RWPE2 (cell line): Measurements from ENCODE around the gene DBNL.

Source experiments
- ATAC-seq: fragments of 200-7000 bp; cut with Tn5 transposase; 3 replicates; pipeline ENCODE4 v1.9.1; 2021; ENCODE audit warnings: low read depth
- DNase-seq: peaks from one replicate; pipeline ENCODE4 v3.0.0-alpha.2; 2020; ENCODE audit warnings: low spot score
- H3K27ac ChIP-seq: fragments of 450-650 bp; 2 replicates; pipeline ENCODE4 v1.5.1; 2017; ENCODE audit warnings: mild to moderate bottlenecking; ENCODE audit not compliant: poor library complexity, severe bottlenecking
- H3K27me3 ChIP-seq: fragments of 250-450 bp; sonication (Bioruptor Pico); 2 replicates; pipeline ENCODE4 v1.5.1; 2021; ENCODE audit warnings: mild to moderate bottlenecking, moderate library complexity; ENCODE audit not compliant: insufficient read depth, poor library complexity, severe bottlenecking
- H3K36me3 ChIP-seq: fragments of 250-450 bp; sonication (Bioruptor Pico); 2 replicates; pipeline ENCODE4 v1.5.1; 2020; ENCODE audit warnings: low read depth, mild to moderate bottlenecking, moderate library complexity
- H3K4me1 ChIP-seq: fragments of 250-450 bp; sonication (Bioruptor Pico); 2 replicates; pipeline ENCODE4 v1.5.1; 2021; ENCODE audit warnings: mild to moderate bottlenecking, moderate library complexity; ENCODE audit not compliant: insufficient read depth, poor library complexity, severe bottlenecking
- H3K4me3 ChIP-seq: fragments of 250-450 bp; sonication (Bioruptor Pico); 2 replicates; pipeline ENCODE4 v1.5.1; 2021; ENCODE audit warnings: mild to moderate bottlenecking, moderate library complexity; ENCODE audit not compliant: severe bottlenecking
- H3K9me3 ChIP-seq: fragments of 250-450 bp; sonication (Bioruptor Pico); 2 replicates; pipeline ENCODE4 v1.5.1; 2021; ENCODE audit warnings: mild to moderate bottlenecking, moderate library complexity; ENCODE audit not compliant: severe bottlenecking
- CTCF ChIP-seq: fragments of 450-650 bp; IDR thresholded peaks from one replicate; pipeline ENCODE4 v1.5.1; 2017; ENCODE audit warnings: mild to moderate bottlenecking, moderate library complexity; ENCODE audit not compliant: poor library complexity, severe bottlenecking

DBNL gene

GRCh38 chr7:44073664-44074348 lies 29.3 kb downstream of the DBNL start:
- Histone ChIP-seq H3K36me3 (peaks cover 36% of the 10 kb centered on the region), H3K27me3 (no peaks in the 10 kb centered on the region), H3K4me1 (peaks cover 34% of the 10 kb centered on the region), H3K27ac (peak overlapping the region; percentile 97), H3K9me3 (no peaks in the 10 kb centered on the region), H3K4me3 (peak overlapping the region; percentile 23)
- TF ChIP-seq CTCF = no peak
- DNase-seq (peak; percentile 94), ATAC-seq (peak; percentile 69)

GRCh38 chr7:44074349-44074695 lies 29.8 kb downstream of the DBNL start:
- Histone ChIP-seq H3K27ac (peak overlapping the region; percentile 97), H3K36me3 (peaks cover 39% of the 10 kb centered on the region), H3K4me1 (peaks cover 34% of the 10 kb centered on the region), H3K4me3 (no peak overlapping the region), H3K9me3 (no peaks in the 10 kb centered on the region), H3K27me3 (no peaks in the 10 kb centered on the region)
- ATAC-seq (no peak), DNase-seq (no peak)
- no peak for TF ChIP-seq CTCF

- Histone ChIP-seq H3K36me3 (peaks cover 50% of the 10 kb centered on the region), H3K4me1 (peaks cover 30% of the 10 kb centered on the region), H3K9me3 (no peaks in the 10 kb centered on the region), H3K27me3 (no peaks in the 10 kb centered on the region), H3K4me3 (no peak overlapping the region), H3K27ac (peak overlapping the region; percentile 97)
- ATAC-seq (no peak), DNase-seq (no peak)
- no peak for TF ChIP-seq CTCF
Measured at GRCh38 chr7:44075296-44076075, 31.0 kb downstream of the DBNL start.

- Histone ChIP-seq H3K4me3 (no peak overlapping the region), H3K27ac (peak overlapping the region; percentile 97), H3K27me3 (no peaks in the 10 kb centered on the region), H3K9me3 (no peaks in the 10 kb centered on the region), H3K4me1 (peaks cover 22% of the 10 kb centered on the region), H3K36me3 (peaks cover 55% of the 10 kb centered on the region)
- no peak for DNase-seq
- no peak for TF ChIP-seq CTCF
- no peak for ATAC-seq
Measured at GRCh38 chr7:44076101-44076895, 31.8 kb downstream of the DBNL start.
